Stomach smooth muscle (tissue), 2 donors: Measurements from ENCODE around the gene ISG20.
A peak's percentile ranks its signal among the peaks of the same experiment; 100 is the strongest.

Source experiments
- H3K27ac ChIP-seq: one replicate; pipeline ENCODE4 v1.7.0; 2013; ENCODE audit warnings: mild to moderate bottlenecking, low read length, inconsistent platforms
- H3K27me3 ChIP-seq, 2 donors: one replicate each; pipeline ENCODE4 v1.7.0; 2013; ENCODE audit warnings: low read length in 2 of 2; ENCODE audit not compliant: insufficient read depth in 2 of 2, control insufficient read depth in 1 of 2
- H3K36me3 ChIP-seq, 2 donors: one replicate each; pipeline ENCODE4 v1.7.0; 2013; ENCODE audit warnings: low read length in 2 of 2; ENCODE audit not compliant: control insufficient read depth in 2 of 2, insufficient read depth in 2 of 2
- H3K4me1 ChIP-seq: one replicate; pipeline ENCODE4 v1.7.0; 2013; ENCODE audit warnings: low read length; ENCODE audit not compliant: control insufficient read depth, insufficient read depth
- H3K4me3 ChIP-seq, 2 donors: one replicate each; pipeline ENCODE4 v1.7.0; 2013; ENCODE audit warnings: low read length in 2 of 2
- H3K9ac ChIP-seq, 2 donors: one replicate each; pipeline ENCODE4 v1.7.0; 2013; ENCODE audit warnings: low read length in 2 of 2, mild to moderate bottlenecking in 1 of 2
- H3K9me3 ChIP-seq, 2 donors: one replicate each; pipeline ENCODE4 v1.7.0; 2013; ENCODE audit warnings: low read length in 2 of 2; ENCODE audit not compliant: control insufficient read depth in 2 of 2
- donor health status: healthy.
- donor health status: Pancreatic carcinoma.

ISG20 gene

DNA sequence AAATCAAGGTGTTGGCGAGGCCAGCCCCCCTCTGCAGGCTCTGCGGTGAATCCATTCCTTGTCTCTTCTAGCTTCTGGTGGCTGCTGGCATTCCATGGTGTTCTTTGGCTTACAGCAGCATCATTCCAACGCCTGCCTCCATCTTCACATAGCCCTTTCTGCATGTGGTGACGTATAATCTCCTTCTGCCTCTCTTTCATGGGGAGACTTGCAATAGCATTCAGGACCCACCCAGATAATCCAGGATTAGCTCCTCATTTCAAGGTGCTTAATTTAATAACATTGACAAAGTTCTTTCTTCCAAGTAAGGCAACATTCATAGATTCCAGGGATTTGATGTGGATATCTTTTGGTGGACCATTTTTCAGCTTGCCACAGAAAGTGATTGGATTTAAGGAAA lies 35.8 kb downstream of the ISG20 start:
- Histone ChIP-seq H3K9ac (no peak overlapping the region), H3K27me3 (no peaks in the 10 kb centered on the region), H3K9me3 (no peaks in the 10 kb centered on the region), H3K4me1 (no peaks in the 10 kb centered on the region), H3K27ac (no peak overlapping the region), H3K36me3 (no peaks in the 10 kb centered on the region), H3K4me3 (no peak overlapping the region)

DNA sequence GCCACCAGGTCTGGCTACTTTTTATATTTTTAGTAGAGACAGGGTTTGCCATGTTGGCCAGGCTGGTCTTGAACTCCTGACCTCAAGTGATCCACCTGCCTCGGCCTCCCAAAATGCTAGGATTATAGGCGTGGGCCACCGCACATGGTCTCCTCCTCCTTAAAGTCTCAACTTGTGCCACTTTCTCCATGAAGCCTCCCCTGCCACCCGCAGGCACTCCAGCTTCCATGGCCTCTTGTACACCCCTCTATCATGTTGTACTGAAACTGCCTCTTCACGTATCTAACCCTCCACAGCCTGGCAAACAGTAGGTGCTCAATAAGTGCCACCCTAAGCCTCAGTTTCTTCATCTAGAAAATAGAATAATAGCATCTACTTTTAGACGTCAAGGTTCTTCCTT lies 39.9 kb downstream of the ISG20 start:
- Histone ChIP-seq H3K36me3 (no peaks in the 10 kb centered on the region), H3K9me3 (no peaks in the 10 kb centered on the region), H3K9ac (no peak overlapping the region), H3K27me3 (no peaks in the 10 kb centered on the region), H3K4me1 (no peaks in the 10 kb centered on the region), H3K4me3 (no peak overlapping the region), H3K27ac (no peak overlapping the region)

DNA sequence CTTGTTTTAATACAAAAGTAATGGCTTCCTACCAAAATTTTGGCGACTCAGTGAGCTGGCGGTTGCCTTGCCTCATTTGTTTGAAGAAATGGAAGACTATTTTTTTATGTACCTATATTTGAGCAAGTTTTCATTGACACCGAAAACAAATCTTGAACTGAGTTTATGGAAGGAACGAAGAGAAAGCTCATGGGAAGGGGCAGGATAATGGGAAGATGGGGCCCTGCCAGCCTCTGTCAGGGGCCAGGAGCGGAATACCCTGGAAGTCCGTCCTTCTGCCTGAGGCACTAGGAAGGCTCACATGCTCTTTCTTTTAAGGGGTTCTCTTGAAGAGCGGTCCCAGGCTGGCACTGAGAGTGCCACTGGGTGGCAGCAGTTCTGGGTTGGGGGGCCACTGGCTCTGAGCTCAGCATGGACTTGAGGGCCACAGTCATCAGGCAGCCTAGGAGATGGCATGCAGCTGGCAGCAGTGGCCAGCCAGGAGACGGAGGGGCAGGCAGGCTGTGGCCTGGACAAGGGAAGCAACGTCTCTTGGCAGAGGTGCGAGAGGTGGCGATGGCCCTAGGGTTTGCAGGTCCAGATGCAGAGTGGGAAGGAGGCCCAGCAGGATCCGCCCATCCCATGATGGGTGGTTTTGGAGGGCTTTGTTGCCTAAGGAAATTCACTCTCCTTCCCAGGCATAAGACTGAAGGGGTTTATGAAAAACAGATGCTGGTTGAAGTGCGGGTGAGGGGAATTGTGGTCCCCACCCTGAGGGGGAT lies 41.6 kb downstream of the ISG20 start:
- no peak overlapping the region for H3K4me3 ChIP-seq
- no peaks in the 10 kb centered on the region for H3K4me1 ChIP-seq
- H3K27ac ChIP-seq: no peak overlapping the region
- H3K9me3 ChIP-seq: no peaks in the 10 kb centered on the region
- no peaks in the 10 kb centered on the region for H3K27me3 ChIP-seq
- no peak overlapping the region for H3K9ac ChIP-seq
- H3K36me3 ChIP-seq: no peaks in the 10 kb centered on the region

DNA sequence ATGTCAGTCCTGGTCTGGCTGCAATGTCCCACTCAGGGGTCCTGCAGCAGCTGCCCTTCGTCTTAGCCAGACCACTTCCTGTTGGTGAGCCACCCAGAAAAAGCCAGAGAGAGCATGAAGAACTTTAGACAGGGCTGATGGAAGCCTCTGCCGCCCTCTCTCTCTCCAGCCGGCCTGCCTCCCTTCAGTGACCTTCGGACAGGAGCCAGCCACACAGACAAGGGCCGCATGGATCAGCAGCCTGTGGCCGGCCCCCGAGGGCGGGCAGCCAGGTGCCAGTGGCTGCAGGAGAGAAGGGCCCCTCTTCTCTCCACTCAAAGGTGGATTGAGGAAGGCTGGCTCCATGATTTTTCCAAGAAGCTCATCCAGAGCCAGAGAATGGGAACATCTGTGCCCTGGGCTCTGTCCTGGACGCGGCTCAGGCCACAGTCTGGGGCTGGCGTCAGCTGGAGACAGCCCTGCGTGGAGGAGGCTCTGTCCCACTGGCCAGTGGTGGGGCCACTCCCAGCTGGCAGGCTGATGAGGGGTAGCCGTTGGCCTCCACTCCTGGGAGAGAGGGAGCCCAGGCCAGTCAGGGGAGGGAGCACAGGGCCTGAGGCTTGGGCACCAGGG lies 42.9 kb downstream of the ISG20 start:
- H3K9me3 ChIP-seq: no peaks in the 10 kb centered on the region
- no peak overlapping the region for H3K27ac ChIP-seq
- H3K27me3 ChIP-seq: peaks cover 0 to 4% of the 10 kb centered on the region in 2 donors
- H3K4me3 ChIP-seq: no peak overlapping the region
- no peaks in the 10 kb centered on the region for H3K4me1 ChIP-seq
- H3K9ac ChIP-seq: no peak overlapping the region
- no peaks in the 10 kb centered on the region for H3K36me3 ChIP-seq

DNA sequence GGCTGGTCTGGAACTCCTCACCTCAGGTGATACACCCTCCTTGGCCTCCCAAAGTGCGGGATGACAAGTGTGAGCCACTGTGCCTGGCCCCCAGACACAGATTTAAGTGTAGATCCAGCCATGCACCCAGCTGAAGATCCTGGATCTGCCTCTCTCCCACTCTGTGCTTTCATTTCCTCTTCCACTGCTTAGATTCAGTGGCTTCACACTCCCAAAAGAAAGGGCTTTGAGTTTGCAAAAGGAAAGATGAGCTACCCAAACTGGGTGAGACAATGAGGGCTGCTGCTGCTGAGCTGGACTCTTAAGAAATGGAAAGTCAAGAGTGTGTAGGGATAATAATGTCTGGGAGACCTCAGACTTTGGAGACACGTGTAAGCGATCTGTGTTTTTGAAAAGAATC lies 45.5 kb downstream of the ISG20 start:
- H3K27ac ChIP-seq: no peak overlapping the region
- H3K9me3 ChIP-seq: no peaks in the 10 kb centered on the region
- no peak overlapping the region for H3K9ac ChIP-seq
- H3K36me3 ChIP-seq: no peaks in the 10 kb centered on the region
- H3K27me3 ChIP-seq: peaks cover 3 to 4% of the 10 kb centered on the region in 2 donors
- no peak overlapping the region for H3K4me3 ChIP-seq
- no peaks in the 10 kb centered on the region for H3K4me1 ChIP-seq

DNA sequence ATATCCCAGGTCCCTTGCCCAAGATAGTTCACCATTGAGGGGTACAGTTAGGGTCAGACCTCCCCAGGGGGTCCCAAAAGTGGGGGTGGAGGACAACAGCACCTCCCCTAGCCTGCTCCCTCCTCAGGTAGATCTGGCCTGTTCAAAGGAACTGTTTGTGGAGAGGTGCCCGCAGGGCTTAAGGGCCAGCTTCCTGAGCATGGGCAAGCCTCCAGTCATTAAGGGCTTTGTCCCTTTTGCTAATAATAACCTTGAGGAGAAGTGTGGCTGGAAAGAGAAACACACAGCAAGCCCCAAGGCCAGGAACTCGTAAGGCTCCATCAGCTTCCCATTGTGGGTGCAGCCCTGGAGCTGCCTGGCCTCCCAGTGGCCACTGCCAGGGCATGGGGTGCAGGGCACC lies 47.4 kb downstream of the ISG20 start:
- no peak overlapping the region for H3K27ac ChIP-seq
- no peak overlapping the region for H3K9ac ChIP-seq
- H3K9me3 ChIP-seq: no peaks in the 10 kb centered on the region
- H3K4me1 ChIP-seq: no peaks in the 10 kb centered on the region
- no peak overlapping the region for H3K4me3 ChIP-seq
- no peaks in the 10 kb centered on the region for H3K36me3 ChIP-seq
- H3K27me3 ChIP-seq: peaks cover 4 to 5% of the 10 kb centered on the region in 2 donors

DNA sequence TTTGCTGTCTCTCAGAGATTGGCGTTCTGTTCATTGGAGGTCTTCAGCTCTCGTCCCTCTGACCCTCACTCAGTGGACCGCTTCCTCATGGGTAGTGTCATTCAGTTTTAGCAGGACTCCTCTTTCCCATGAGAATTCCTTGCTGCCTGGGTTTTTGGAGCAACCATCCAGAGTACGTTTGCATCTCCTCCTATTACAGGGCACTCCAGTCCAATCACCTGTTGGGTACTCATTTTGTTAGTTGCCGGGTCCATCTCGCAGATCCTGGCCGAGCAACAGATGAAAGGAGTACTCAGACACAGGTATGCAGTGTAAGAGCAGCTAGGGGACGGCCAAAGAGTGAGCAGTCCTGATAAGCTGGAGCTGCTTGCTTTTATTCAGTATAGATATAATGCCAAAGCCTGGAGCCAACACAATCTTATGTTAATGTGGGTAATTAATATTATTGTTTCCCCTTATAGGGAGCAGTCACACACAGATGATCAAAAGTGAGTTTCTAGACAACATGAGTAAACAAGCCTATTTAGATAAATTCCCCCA lies 49.6 kb downstream of the ISG20 start:
- no peak overlapping the region for H3K4me3 ChIP-seq
- no peak overlapping the region for H3K27ac ChIP-seq
- H3K9me3 ChIP-seq: no peaks in the 10 kb centered on the region
- no peaks in the 10 kb centered on the region for H3K4me1 ChIP-seq
- H3K27me3 ChIP-seq: peaks cover 4 to 5% of the 10 kb centered on the region in 2 donors
- H3K36me3 ChIP-seq: no peaks in the 10 kb centered on the region
- H3K9ac ChIP-seq: no peak overlapping the region

DNA sequence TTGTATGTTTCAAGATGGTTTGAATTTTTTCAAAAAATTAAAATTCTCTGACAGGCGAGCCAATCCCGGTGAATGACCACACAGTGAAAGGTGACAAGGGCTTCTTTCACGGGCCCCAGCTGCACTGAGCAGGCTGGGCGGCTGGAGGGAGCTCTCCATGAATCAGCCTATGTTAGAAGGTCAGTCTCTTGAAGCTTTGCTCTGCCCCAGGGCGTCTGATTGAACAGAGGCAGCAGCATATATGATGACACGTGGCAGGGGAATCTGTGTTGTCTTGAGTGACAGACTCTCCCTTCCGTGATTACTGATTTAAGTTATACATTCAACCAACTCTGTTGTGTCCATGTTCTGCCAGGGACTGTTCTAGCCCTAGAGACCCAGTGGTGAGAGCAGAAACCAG lies 51.5 kb downstream of the ISG20 start:
- Histone ChIP-seq H3K4me3 (no peak overlapping the region), H3K36me3 (no peaks in the 10 kb centered on the region), H3K9me3 (no peaks in the 10 kb centered on the region), H3K4me1 (no peaks in the 10 kb centered on the region), H3K9ac (no peak overlapping the region), H3K27me3 (peaks cover 4 to 5% of the 10 kb centered on the region in 2 donors), H3K27ac (no peak overlapping the region)

DNA sequence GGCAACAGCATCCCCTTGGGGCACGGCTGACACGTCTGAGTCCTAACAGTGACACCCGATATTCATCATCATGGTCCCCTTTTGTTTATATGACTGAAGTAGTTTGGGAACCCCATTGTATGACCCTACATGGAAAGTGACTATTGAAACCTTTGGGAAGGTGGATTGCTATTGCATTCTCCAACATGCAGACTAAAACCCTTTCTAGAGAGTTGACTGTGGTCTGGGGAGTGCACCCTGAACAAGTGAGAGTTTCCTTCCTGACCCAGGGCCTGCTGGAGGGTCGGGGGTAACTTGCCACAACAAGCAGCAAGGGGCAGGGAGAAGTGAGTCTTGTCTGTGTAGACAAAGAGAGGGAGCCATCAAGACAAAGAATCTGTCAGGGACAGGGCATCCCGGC lies 54.4 kb downstream of the ISG20 start:
- H3K9ac ChIP-seq: no peak overlapping the region
- no peak overlapping the region for H3K4me3 ChIP-seq
- peaks cover 4% of the 10 kb centered on the region for H3K4me1 ChIP-seq
- H3K36me3 ChIP-seq: no peaks in the 10 kb centered on the region
- peaks cover 0 to 5% of the 10 kb centered on the region in 2 donors for H3K27me3 ChIP-seq
- no peaks in the 10 kb centered on the region for H3K9me3 ChIP-seq
- no peak overlapping the region for H3K27ac ChIP-seq

DNA sequence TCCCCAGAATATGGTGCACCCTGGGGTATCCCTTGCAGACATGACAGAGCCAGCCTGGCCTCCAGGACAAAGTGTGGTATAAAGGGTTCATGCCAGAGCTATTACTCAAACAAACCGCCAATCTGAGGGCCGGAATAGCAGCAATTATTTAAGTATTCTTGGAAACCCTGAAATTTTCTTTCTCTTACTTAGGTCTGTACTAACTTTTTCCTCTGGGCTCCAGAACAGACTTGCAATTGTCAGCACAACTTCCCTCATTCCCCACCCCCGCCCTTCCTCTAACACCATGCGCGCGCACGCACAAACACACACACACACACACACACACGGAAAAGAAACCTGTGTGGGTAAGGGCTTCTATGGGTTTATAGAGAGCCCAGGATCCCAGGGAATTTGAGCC lies 56.3 kb downstream of the ISG20 start:
- no peaks in the 10 kb centered on the region for H3K36me3 ChIP-seq
- H3K9me3 ChIP-seq: no peaks in the 10 kb centered on the region
- no peaks in the 10 kb centered on the region for H3K27me3 ChIP-seq
- no peak overlapping the region for H3K4me3 ChIP-seq
- no peak overlapping the region for H3K9ac ChIP-seq
- H3K27ac ChIP-seq: no peak overlapping the region
- H3K4me1 ChIP-seq: peaks cover 4% of the 10 kb centered on the region

DNA sequence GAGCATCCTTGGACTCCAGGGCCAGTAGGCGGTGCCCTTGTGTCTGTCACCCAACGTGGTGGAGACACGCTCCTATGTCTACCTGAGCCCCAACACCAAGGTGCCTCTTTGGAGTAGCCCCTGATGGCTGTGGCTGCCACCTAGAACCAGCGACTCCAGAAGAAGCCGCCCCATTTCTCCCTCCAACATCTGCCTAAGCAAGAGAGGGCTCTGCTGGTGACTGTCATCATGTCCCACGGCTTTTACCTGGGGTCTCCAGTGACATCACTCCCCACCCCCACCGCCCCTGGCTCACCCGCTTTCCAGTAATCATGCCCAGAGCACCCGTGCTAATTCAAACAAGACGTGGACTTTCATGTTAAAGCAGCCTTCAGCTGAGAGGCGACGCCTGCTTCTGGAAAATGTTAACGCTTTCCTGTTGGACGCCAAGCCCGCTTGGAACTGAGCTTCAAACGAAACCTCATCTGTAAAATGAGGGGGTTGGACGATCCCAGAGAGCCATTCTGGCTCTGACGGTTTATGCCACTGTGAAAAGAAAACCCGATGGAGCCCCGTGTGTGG lies 57.0 kb downstream of the ISG20 start:
- H3K36me3 ChIP-seq: no peaks in the 10 kb centered on the region
- H3K9ac ChIP-seq: no peak overlapping the region
- H3K27me3 ChIP-seq: no peaks in the 10 kb centered on the region
- H3K4me3 ChIP-seq: peak overlapping the region in 1 of 2 donors; percentile 29
- no peaks in the 10 kb centered on the region for H3K9me3 ChIP-seq
- no peak overlapping the region for H3K27ac ChIP-seq
- peaks cover 4% of the 10 kb centered on the region for H3K4me1 ChIP-seq
